Breast epithelium (tissue), 4 donors: Measurements from ENCODE around the gene CENPS. TPM values are rescaled to one million over a fixed set of nuclear protein-coding genes. Genes with fewer than 3 reads are reported as not detected.
A peak's percentile ranks its signal among the peaks of the same experiment; 100 is the strongest.

Source experiments
- DNase-seq, 2 donors: peaks; one replicate each; pipeline ENCODE4 v3.0.0-alpha.2; 2019; ENCODE audit warnings: low spot score in 2 of 2
- H3K27ac ChIP-seq, 2 donors: fragments of 200-600 bp; sonication (generic) in 1 of 2; one replicate each; pipeline ENCODE4 v1.5.1; 2016 to 2019; ENCODE audit warnings: mild to moderate bottlenecking in 1 of 2
- H3K27me3 ChIP-seq, 2 donors: fragments of 200-600 bp; sonication (generic) in 1 of 2; one replicate each; pipeline versions ENCODE4 v1.5.1 to v1.6.0; 2017 to 2019; ENCODE audit warnings: control low read depth in 1 of 2, mild to moderate bottlenecking in 1 of 2
- H3K36me3 ChIP-seq: fragments of 200-600 bp; one replicate; pipeline ENCODE4 v1.5.1; 2019
- H3K4me1 ChIP-seq, 2 donors: fragments of 200-600 bp; sonication (generic); one replicate each; pipeline ENCODE4 v1.5.1; 2016 to 2019; ENCODE audit warnings: control low read depth in 1 of 2
- H3K4me3 ChIP-seq, 3 donors: fragments of 200-600 bp; sonication (generic); 1 replicate in 2 of 3; 2 replicates in 1 of 3; pipeline ENCODE4 v1.5.1; 2016 to 2019; ENCODE audit warnings: mild to moderate bottlenecking in 3 of 3, moderate library complexity in 2 of 3
- H3K9me3 ChIP-seq, 2 donors: fragments of 200-600 bp; sonication (generic) in 1 of 2; one replicate each; pipeline ENCODE4 v1.5.1; 2016 to 2019; ENCODE audit warnings: control low read depth in 1 of 2
- CTCF ChIP-seq, 3 donors: fragments of 450-650 bp; IDR thresholded peaks; one replicate each; pipeline ENCODE4 v1.5.1; 2016 to 2017; ENCODE audit warnings: antibody characterized with exemption in 3 of 3, mild to moderate bottlenecking in 3 of 3, moderate library complexity in 3 of 3
- POLR2A ChIP-seq: fragments of 450-650 bp; IDR thresholded peaks from one replicate; pipeline ENCODE4 v1.6.1; 2016; ENCODE audit warnings: antibody characterized with exemption, mild to moderate bottlenecking, moderate library complexity
- POLR2AphosphoS5 ChIP-seq, 3 donors: sonication (generic); formaldehyde crosslinking; IDR thresholded peaks; one replicate each; pipeline ENCODE4 v1.6.1; 2017; ENCODE audit warnings: antibody characterized with exemption in 3 of 3
- intact Hi-C: fragments of 100-400 bp; cut with DNase I; formaldehyde crosslinking; loops from one replicate; pipeline ENCODE4 v1.15.1; 2023; ENCODE audit warnings: low total_unique reads
- total RNA-seq, 3 donors: library from RNA; depleted of rRNA; stranded (reverse); fragments of >200 nt; gene quantifications; one replicate each; pipeline ENCODE4 v1.1.0, GENCODE V29; 2016

CENPS gene
- total RNA-seq, 3 donors from 2014 or later: 5.9 to 8.8 (median 5.9) TPM

GRCh38 chr1:10428984-10429383 lies 1.2 kb upstream of the CENPS start:
- Histone ChIP-seq H3K27ac (no peak overlapping the region), H3K4me1 (peaks cover 0 to 5% of the 10 kb centered on the region in 2 donors), H3K4me3 (no peak overlapping the region), H3K27me3 (no peaks in the 10 kb centered on the region), H3K9me3 (no peaks in the 10 kb centered on the region), H3K36me3 (no peaks in the 10 kb centered on the region)
- DNase-seq: no peak
- intact Hi-C loops: loop anchor here (10.0 kb wide), 1 partner anchor 54 kb away; no protein-coding TSS in a partner anchor
- TF ChIP-seq CTCF (IDR thresholded peaks at IDR 0.05) (no peak), POLR2AphosphoS5 (IDR thresholded peaks at IDR 0.05) (no peak), POLR2A (no peak)

- TF ChIP-seq CTCF (IDR thresholded peaks at IDR 0.05) (no peak), POLR2A (no peak), POLR2AphosphoS5 (IDR thresholded peaks at IDR 0.05) (no peak)
- no peaks in the 10 kb centered on the region for H3K9me3 ChIP-seq
- peak overlapping the region; percentile 50 to 70 for H3K27ac ChIP-seq
- no peak for DNase-seq
- peaks cover 0 to 5% of the 10 kb centered on the region in 2 donors for H3K4me1 ChIP-seq
- H3K4me3 ChIP-seq: peak overlapping the region; percentile 65 to 79 (median 72)
- intact Hi-C loops: loop anchor here (10.0 kb wide), 1 partner anchor 55 kb away; no protein-coding TSS in a partner anchor
- no peaks in the 10 kb centered on the region for H3K27me3 ChIP-seq
- H3K36me3 ChIP-seq: no peaks in the 10 kb centered on the region
Observed at GRCh38 chr1:10429868-10430215, 391 bp upstream of the CENPS start.

- peak overlapping the region; percentile 65 to 79 (median 72) for H3K4me3 ChIP-seq
- no peaks in the 10 kb centered on the region for H3K36me3 ChIP-seq
- H3K27me3 ChIP-seq: no peaks in the 10 kb centered on the region
- H3K27ac ChIP-seq: peak overlapping the region; percentile 50 to 70
- no peak for TF ChIP-seq POLR2AphosphoS5 (IDR thresholded peaks at IDR 0.05)
- TF ChIP-seq POLR2A: no peak
- TF ChIP-seq CTCF (IDR thresholded peaks at IDR 0.05): no peak
- no peaks in the 10 kb centered on the region for H3K9me3 ChIP-seq
- DNase-seq: no peak
- peaks cover 0 to 5% of the 10 kb centered on the region in 2 donors for H3K4me1 ChIP-seq
- intact Hi-C loops: no loop called here
Observed at GRCh38 chr1:10431070-10431730, 967 bp downstream of the CENPS start.

GRCh38 chr1:10432910-10433700 lies 2.9 kb downstream of the CENPS start:
- Histone ChIP-seq H3K4me3 (no peak overlapping the region), H3K9me3 (no peaks in the 10 kb centered on the region), H3K27ac (no peak overlapping the region), H3K27me3 (no peaks in the 10 kb centered on the region), H3K36me3 (no peaks in the 10 kb centered on the region), H3K4me1 (peaks cover 0 to 5% of the 10 kb centered on the region in 2 donors)
- no peak for TF ChIP-seq POLR2AphosphoS5 (IDR thresholded peaks at IDR 0.05)
- TF ChIP-seq CTCF (IDR thresholded peaks at IDR 0.05): no peak
- TF ChIP-seq POLR2A: no peak
- intact Hi-C loops: no loop called here
- no peak for DNase-seq

- Histone ChIP-seq H3K4me3 (no peak overlapping the region), H3K36me3 (no peaks in the 10 kb centered on the region), H3K4me1 (peaks cover 0 to 5% of the 10 kb centered on the region in 2 donors), H3K27ac (no peak overlapping the region), H3K27me3 (no peaks in the 10 kb centered on the region), H3K9me3 (no peaks in the 10 kb centered on the region)
- TF ChIP-seq POLR2A: no peak
- TF ChIP-seq POLR2AphosphoS5 (IDR thresholded peaks at IDR 0.05): no peak
- TF ChIP-seq CTCF (IDR thresholded peaks at IDR 0.05): no peak
- no peak for DNase-seq
- intact Hi-C loops: no loop called here
Observed at GRCh38 chr1:10433790-10434189, 3.6 kb downstream of the CENPS start.
